ENCODE data around the gene EIF1B. TPM values are rescaled to one million over a fixed set of nuclear protein-coding genes. Genes with fewer than 3 reads are reported as not detected.

Gene EIF1B
- total RNA-seq, 4 donors from 2014 or later = 18.5 to 68.7 (median 30.7) TPM

- DNase-seq = no peak
- no peak for TF ChIP-seq POLR2A (IDR thresholded peaks at IDR 0.05)
- TF ChIP-seq, protein P1, sequence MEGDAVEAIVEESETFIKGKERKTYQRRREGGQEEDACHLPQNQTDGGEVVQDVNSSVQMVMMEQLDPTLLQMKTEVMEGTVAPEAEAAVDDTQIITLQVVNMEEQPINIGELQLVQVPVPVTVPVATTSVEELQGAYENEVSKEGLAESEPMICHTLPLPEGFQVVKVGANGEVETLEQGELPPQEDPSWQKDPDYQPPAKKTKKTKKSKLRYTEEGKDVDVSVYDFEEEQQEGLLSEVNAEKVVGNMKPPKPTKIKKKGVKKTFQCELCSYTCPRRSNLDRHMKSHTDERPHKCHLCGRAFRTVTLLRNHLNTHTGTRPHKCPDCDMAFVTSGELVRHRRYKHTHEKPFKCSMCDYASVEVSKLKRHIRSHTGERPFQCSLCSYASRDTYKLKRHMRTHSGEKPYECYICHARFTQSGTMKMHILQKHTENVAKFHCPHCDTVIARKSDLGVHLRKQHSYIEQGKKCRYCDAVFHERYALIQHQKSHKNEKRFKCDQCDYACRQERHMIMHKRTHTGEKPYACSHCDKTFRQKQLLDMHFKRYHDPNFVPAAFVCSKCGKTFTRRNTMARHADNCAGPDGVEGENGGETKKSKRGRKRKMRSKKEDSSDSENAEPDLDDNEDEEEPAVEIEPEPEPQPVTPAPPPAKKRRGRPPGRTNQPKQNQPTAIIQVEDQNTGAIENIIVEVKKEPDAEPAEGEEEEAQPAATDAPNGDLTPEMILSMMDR (IDR thresholded peaks at IDR 0.05) = no peak
- no peak overlapping the region for H3K27ac ChIP-seq
- H3K4me3 ChIP-seq = no peak overlapping the region
- no peaks in the 10 kb centered on the region for H3K4me1 ChIP-seq
- no peaks in the 10 kb centered on the region for H3K27me3 ChIP-seq
- H3K36me3 ChIP-seq = no peaks in the 10 kb centered on the region
- intact Hi-C loops (cut with DNase I; ENCODE audit: low total_unique reads) = no loop called here
- no peaks in the 10 kb centered on the region for H3K9me3 ChIP-seq
Measured at GRCh38 chr3:40358454-40358853, 48.9 kb downstream of the EIF1B start.

Other genes with a start within 250 kb of the EIF1B start
- gene ENTPD3, start 77.5 kb downstream of the EIF1B start, total RNA-seq = 1 to 10 TPM in 2 of 4 donors, under 1 TPM in 2; 0.88 to 4.9 (median 2.1) TPM
- gene RPL14, start 147.6 kb downstream of the EIF1B start, total RNA-seq = 1,000 to 10,000 TPM in 1 of 4 donors, 100 to 1,000 TPM in 3; 246 to 2,060 (median 607) TPM
- 10 to 100 TPM in 1 of 4 donors, 1 to 10 TPM in 2, under 1 TPM in 1; 0.59 to 11.9 (median 6.1) TPM for gene ZNF619, start 167.4 kb downstream of the EIF1B start, total RNA-seq
- gene ZNF620, start 196.3 kb downstream of the EIF1B start, total RNA-seq = 10 to 100 TPM in 1 of 4 donors, 1 to 10 TPM in 2, not detected in 1; 1.3 to 12.4 (median 5.9) TPM
- 10 to 100 TPM in 2 of 4 donors, 1 to 10 TPM in 2; 6.5 to 35.7 (median 16.3) TPM for gene ZNF621, start 215.3 kb downstream of the EIF1B start, total RNA-seq